Left hindlimb (tissue), 1 donor: ENCODE measurements around the gene ATP6AP1.
A peak's percentile ranks its signal among the peaks of the same experiment; 100 is the strongest.

Experiments
- DNase-seq: peaks from one replicate; pipeline ENCODE4 v3.0.0-alpha.2; 2018

ATP6AP1 gene

DNA sequence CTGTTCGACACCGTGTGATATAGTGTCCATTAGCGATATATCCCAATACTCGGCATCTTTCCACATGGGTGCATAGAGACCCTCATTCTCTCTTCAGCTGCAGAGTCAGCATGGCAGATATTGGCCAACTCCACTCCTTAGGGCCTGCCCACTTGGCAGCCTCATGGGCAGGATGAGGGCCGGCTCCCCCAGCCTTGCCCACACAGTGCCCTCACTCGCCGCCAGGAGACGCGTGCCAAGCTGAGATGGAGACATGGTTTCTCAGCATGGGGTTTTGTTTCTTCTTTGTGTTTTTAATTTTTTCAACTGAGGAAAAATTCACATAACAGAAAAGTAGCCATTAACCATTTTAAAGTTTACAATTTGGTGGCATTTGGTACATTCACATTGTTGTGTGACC, 24.3 kb downstream of the ATP6AP1 start:
- DNase-seq = no peak

DNA sequence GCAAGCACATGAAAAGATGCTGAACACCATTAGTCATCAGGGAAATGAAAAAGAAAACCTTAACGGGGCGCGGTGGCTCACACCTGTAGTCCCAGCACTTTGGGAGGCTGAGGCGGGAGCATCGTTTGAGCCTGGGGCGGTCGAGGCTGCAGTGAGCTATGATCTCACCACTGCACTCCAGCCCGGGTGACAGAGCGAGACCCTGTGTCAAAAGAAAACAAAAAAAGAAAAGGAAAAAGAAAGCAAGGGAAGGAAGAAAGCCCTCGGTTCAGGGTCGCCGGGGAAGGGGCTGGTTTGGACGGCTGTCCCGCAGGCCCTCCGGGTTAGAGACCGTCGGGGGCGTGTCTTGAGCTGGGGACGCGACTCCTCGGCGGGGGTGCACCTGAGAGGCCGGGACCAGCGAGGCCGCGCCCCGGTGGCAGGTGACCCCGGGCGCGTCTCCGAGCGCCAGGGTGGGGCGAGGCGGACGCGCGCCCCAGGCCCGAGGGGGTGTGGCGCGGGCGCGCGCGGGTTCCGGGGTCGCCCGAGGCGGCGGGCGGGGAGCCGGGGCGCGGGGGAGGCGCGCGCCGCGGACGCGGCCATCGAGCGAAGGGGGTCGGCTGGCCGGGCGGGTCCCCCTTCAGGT, 29.1 kb downstream of the ATP6AP1 start:
- DNase-seq = no peak

DNA sequence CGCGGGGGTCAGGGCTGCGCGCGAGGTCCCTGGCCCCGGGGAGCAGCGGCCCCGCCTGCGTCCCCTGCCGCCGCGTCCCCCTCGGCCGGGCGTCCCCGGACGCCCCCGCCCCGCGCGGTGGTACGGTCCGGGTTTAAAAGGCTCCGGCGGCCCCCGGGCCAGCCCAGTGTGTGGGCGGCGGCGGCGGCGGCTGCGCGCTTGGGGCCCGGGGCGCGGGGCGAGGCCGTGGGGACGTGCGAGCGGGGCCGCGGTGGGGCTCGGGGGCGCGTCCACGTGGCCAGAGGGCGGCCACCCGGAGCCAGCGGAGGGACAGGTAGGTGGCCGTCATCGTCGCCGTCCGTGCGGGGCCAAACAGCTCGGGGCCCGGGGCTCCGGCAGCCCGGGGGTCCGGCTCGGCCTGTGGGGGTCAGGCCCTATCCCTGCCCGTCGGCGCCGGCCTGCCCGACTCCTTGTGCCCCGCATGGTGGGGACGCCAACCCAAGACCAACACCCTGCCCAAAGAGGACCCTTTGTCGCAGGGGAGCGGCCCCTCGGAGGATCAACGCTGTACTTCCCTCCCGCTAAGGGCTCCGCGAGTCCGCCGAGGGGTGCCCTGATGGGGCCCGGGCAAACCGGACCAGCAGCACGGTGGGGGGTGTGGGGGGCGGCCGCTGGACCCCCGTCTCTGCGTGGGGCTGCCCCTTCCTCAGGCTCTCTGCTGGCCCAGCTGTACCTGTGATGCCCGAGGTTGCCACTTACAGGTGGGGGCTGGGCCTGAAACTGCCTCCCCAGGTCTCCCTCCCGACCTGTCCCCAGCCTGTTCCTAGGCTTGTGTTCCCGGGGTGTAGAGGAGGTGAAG, 29.9 kb downstream of the ATP6AP1 start, which contains the start of gene PLXNA3:
PLXNA3 (plus strand) TSS at position 166 of the 838 bp plus-strand sequence. CDS start 1,903 bp downstream, outside the sequence.
- no peak for DNase-seq

DNA sequence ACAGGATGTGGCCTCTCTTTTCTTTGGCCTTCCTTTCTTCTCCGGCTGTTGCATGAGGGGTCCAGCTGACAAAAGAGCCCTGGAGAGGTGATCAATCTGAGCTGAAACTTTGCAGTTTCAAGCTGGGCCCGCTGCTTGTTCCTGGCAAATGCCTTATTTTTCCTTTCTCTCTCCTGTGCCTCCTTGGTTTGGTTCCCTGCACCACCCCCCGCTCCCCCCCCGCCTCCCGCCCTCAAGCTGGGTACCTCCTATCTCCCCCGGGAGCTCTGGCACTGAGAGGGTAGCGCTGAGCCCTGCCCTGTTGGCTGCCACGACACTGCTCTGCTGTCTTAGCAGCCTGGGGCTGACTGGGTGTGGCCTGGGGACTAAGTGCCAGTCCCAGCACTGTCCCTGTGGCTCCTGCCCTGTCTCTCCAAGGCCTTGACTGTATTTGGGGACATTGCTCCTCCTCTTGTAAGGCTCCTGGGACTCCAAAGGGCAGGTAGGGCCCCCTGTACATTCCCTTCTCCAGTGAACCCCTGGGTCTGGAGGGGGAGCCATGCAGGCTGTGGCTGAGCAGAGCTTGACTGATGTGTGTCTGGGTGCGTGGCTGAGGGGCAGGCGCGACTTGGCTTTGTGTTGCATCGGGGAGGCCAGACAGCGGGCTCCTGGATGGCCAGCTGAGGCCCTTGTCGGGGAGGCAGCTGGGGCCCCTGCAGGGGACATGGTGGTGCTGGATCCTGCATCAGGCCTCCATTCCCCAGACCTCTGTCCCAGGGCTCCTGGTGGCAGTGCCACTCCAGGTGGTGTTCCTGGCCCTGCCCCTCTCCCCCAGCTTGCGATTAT, 30.7 kb downstream of the ATP6AP1 start:
- no peak for DNase-seq

DNA sequence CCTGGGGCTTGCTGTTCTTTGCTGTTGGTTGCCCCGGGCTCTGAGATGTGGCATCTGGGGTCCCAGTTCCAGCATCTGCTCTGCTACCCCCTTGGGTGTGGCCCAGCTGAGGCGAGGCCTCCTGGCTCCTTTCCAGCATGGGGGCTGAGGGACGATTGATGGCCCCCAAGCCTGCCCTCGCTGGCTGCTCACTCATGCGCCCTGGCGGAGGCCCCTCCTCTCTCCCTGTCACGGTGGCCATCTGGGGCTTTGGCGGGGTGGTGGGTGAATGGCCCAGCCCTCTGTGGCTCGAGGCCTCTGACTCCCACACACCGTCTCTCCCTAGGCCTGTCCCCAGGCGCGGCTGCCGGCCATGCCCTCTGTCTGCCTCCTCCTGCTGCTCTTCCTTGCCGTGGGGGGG, 31.4 kb downstream of the ATP6AP1 start:
- DNase-seq = no peak

- no peak for DNase-seq
Measured at GRCh38 chrX:154460326-154460725, 31.8 kb downstream of the ATP6AP1 start.

DNA sequence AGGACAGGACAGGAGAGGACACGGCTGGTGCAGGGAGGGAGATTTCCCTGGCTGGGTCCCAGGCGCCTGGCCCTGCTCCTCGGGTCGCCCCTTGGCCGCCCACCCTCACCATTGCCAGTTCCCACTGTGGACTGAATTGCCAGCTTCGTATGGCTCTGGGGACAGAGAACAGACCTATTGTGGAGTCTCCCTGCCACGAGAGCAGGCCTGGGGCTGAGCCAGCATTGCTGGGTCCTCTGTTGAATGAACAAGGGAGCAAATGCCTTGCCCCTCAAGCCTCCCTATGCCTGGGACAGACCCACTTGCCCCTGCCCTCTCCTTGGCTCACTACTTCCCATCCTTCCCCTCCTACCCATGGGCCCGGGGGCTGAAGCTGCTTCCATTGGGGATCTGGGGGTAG, 33.9 kb downstream of the ATP6AP1 start:
- no peak for DNase-seq

DNA sequence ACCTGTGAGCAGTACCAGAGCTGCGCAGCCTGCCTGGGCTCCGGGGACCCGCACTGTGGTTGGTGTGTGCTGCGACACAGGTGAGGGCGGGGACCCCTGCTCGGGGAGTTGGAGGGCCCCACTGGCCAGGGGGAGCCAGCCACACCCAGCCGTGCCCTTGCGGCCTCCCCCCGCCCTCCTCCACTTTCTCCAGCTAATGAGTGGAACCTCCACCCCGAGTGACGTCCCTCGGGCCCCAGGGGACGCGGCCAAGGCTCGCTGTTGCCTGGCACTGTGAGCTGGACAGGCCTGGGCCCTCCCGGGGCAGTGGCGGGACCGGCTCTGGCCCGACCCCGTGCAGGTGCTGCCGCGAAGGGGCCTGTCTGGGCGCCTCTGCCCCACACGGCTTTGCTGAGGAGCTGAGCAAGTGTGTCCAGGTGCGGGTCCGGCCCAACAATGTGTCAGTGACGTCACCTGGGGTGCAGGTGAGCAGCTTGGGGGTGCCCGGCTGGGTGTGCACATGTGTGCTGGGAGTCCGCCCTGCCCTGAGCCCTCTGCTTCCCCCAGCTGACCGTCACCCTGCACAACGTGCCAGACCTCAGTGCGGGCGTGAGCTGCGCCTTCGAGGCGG, 35.2 kb downstream of the ATP6AP1 start:
- no peak for DNase-seq

DNA sequence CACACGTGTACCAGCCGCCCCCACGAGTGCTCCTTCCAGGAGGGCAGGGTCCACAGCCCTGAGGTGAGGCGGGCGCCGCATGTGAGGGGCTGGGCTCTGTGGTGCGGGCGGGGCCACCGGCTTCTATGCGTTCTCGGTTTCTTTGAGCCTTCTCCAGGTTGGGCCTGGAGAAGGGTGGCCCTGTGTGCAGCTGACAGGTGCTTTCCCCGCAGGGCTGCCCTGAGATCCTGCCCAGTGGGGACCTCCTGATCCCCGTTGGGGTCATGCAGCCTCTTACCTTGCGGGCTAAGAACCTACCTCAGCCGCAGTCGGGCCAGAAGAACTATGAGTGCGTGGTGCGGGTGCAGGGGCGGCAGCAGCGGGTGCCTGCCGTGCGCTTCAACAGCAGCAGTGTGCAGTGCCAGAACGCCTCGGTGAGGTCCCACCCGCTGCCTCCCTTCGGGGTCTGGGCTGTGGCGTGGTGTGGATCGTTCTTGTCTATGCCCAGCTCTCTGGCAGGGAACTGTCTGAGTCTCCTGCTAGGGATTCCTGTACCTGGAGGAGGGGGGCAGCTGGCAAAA, 36.4 kb downstream of the ATP6AP1 start:
- DNase-seq = no peak

DNA sequence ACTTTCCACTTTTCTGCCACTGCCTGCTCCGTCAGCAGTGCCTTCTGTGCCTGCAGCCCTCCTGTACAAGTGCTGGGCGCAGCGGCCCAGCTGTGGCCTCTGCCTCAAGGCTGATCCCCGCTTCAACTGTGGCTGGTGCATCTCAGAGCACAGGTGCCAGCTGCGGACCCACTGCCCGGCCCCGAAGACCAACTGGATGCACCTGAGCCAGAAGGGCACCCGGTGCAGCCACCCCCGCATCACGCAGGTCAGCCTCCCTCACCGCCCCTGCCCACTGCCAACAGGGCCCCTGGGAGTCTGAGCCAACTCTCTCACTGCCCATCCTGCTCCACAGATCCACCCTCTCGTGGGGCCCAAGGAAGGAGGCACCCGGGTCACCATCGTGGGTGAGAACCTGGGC, 37.1 kb downstream of the ATP6AP1 start:
- peak; percentile 4 for DNase-seq

GRCh38 chrX:154466036-154466435, 37.6 kb downstream of the ATP6AP1 start:
- peak; percentile 7 for DNase-seq

DNA sequence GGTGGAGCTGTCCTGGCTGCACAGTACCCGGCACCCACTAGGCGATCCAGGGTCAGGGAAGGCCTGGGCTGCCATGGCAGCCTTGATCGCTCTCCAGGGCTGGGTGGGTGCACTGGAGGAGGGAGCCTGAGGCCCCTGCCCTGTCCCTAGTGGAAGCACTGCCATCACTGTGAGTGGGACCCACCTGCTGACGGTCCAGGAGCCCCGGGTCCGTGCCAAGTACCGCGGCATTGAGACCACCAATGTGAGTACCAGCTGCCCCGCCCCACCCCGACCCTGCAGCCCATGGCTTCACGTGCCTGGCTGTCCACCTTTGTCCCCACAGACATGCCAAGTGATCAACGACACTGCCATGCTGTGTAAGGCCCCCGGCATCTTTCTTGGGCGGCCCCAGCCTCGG, 38.4 kb downstream of the ATP6AP1 start:
- DNase-seq = peak; percentile 25

DNA sequence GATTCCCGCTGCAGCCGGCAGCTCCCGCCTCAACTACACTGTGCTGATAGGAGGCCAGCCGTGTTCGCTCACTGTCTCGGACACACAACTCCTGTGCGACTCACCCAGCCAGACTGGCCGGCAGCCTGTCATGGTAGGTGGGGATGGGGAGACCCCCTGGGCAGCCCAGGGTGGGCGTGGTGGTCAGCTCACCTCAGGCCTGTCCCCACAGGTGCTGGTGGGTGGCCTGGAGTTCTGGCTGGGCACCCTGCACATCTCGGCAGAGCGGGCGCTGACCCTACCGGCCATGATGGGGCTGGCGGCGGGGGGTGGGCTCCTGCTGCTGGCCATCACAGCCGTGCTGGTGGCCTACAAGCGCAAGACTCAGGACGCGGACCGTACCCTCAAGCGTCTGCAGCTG, 39.1 kb downstream of the ATP6AP1 start:
- peak; percentile 7 for DNase-seq

DNA sequence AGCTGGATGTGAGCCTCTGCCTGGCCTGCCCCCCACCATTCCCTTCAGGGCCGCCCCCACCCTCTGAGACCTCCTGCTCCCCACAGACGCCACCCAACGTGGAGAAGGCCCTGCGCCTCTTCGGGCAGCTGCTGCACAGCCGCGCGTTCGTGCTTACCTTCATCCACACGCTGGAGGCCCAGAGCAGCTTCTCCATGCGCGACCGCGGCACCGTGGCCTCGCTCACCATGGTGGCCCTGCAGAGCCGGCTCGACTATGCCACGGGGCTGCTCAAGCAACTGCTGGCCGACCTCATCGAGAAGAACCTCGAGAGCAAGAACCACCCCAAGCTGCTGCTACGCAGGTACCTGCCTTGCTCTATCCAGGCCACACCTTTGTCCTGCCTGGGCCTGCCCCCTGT, 39.7 kb downstream of the ATP6AP1 start:
- DNase-seq = peak; percentile 17

DNA sequence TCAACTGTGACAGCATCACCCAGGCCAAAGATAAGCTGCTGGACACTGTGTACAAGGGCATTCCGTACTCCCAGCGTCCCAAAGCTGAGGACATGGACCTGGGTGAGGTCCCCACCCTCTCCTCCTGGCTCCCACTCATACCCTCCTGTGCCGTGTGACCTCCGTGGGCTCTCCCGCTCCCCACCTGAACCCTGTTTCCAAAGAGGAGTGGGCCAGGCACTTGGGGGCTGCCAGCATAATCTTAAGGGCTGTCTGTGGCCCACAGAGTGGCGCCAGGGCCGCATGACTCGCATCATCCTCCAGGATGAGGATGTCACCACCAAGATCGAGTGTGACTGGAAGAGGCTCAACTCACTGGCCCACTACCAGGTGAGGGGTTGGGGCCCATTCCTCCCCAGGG, 40.6 kb downstream of the ATP6AP1 start:
- DNase-seq = peak; percentile 10

DNA sequence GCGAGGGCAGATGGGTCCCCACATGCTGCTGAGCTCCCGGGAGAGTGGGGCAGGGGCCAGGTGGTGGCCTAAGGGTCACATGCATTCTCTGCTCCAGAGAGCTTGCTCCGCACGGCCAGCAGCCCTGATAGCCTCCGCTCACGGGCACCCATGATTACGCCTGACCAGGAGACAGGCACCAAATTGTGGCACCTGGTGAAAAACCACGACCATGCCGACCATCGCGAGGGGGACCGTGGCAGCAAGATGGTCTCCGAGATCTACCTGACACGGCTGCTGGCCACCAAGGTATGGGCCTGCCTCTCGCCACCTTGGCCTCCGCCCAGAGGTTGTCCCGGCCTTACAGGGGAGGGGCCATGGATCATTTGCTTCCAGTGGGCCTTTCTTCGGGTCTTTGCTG, 41.4 kb downstream of the ATP6AP1 start:
- peak; percentile 4 for DNase-seq

GRCh38 chrX:154470434-154470833, 42.0 kb downstream of the ATP6AP1 start:
- peak; percentile 4 for DNase-seq

GRCh38 chrX:154470914-154471568, 42.6 kb downstream of the ATP6AP1 start:
- DNase-seq = no peak

DNA sequence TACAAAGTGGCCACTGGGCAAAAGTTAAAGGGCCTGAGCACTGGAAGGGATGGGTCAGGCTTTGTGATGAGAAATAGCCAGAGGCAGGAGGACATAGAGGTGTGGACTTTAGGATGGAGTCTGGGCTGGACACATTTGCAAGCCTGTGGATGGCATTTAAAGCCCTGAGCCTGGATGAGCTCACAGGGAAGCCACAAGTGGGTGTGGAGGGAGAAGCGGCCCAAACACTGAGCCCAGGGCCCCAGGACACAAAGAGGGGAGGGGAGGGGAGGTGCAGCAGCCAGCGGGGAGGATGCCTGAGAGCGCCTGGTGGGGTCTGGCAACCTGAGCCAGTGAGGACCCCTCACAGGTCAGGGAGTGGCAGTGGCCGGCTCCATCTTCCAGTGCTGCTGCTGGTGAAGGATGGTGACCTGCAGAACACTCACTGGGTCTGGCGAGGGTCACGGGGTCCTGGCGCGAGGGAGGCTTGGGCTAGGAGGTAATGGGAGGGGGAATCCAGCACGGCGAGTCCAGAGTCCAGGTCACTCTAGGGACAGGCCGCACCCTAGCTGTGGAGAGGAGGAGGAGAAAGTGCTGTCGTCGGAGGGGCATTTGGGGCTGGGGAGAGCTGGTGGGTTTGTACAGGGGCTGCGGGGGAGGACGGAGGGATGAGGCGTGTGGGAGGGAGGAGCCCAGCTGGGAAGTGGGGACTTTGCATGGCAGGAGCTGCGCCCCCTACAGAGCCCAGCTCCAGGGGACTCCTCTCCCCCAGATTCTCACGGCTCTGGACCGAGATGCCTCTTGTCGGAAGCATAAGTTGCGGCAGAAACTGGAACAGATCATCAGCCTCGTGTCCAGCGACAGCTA, 43.6 kb downstream of the ATP6AP1 start:
- DNase-seq = no peak

DNA sequence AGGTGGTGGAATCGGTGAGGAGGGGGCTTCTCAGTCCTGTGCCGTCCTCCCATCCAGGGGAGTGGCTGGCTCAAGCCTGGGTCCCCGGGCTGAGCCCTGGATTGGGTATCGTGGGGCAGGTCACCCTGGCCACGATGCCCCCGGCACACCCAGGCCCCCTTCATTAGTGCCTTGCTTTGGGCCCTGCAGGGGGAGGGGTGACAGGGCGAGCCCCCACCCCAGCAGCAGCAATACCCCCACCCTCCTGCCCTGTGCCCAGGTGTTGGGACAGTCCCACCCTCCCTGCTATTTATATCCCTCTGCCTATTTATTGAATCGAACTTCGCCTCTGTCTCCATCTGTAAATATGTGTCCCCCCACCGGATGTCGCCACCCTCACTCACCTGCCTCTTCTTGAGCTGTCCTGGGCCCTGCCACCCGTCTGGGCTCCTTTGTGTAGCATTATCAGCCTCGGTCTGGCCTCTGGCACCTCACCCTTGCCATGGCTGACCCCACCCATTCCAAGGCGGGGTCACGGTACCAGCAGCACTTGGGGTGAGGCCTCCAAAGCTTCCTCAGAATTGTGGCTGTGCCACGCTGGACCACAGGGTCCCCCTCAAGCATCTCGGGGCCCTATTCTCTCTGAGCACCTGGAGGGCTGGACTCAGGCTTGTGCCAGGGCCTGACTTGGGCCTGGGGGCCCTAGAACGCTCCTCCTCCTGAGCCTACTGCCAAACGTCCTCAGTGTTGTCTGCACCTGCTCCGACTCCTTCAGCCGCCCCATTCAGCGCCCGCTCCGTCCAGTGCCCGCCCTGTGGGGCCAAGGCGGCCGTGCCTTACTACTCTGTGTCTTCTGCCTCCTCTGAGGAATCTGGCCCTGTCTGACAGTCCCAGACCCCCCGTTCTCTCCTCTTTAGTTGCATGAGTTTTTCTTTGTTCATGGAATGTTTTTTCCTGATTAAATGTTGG, 44.5 kb downstream of the ATP6AP1 start:
- DNase-seq = no peak
